Measurements from ENCODE around the gene ASF1B.

DNA sequence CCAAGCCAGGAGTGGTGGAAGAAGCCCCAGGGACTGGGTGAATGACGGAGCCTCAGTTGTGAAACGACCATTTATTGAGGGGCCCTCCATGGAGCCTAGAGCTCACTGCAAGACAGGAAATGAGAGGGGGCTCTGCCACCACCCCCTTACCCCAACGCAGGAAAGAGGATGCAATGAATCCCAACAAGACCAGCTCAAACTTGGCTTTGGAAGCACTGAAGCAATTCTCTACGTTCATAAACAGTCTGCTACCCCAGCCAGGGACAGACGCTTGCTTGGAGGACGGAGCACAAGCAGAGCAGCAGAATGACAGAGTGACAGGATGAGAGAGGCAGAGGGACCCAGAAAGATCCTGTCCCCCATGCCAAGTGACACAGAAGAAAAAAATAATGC lies 19.9 kb downstream of the ASF1B start:
- TF ChIP-seq, protein P1, sequence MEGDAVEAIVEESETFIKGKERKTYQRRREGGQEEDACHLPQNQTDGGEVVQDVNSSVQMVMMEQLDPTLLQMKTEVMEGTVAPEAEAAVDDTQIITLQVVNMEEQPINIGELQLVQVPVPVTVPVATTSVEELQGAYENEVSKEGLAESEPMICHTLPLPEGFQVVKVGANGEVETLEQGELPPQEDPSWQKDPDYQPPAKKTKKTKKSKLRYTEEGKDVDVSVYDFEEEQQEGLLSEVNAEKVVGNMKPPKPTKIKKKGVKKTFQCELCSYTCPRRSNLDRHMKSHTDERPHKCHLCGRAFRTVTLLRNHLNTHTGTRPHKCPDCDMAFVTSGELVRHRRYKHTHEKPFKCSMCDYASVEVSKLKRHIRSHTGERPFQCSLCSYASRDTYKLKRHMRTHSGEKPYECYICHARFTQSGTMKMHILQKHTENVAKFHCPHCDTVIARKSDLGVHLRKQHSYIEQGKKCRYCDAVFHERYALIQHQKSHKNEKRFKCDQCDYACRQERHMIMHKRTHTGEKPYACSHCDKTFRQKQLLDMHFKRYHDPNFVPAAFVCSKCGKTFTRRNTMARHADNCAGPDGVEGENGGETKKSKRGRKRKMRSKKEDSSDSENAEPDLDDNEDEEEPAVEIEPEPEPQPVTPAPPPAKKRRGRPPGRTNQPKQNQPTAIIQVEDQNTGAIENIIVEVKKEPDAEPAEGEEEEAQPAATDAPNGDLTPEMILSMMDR (IDR thresholded peaks at IDR 0.05), result no peak
- TF ChIP-seq POLR2AphosphoS5 (IDR thresholded peaks at IDR 0.05) (no peak), EP300 (IDR thresholded peaks at IDR 0.05) (no peak), POLR2A (IDR thresholded peaks at IDR 0.05) (no peak)
